Right atrium auricular region (tissue), 2 donors: ENCODE results near the gene SRPK2. TPM values are rescaled to one million over a fixed set of nuclear protein-coding genes. Genes with fewer than 3 reads are reported as not detected.
"Not testable (repeated sequence)": the region's sequence is repeated elsewhere in the genome, so short reads cannot be mapped to it uniquely, and the experiment has no call there.

Source experiments
- DNase-seq: peaks from one replicate; pipeline ENCODE4 v3.0.0-alpha.2; 2019; ENCODE audit warnings: low spot score
- H3K27ac ChIP-seq, 2 donors: fragments of 200-600 bp; sonication (generic); 1 replicate in 1 of 2; 2 replicates in 1 of 2; pipeline ENCODE4 v1.5.1; 2016 to 2019
- H3K27me3 ChIP-seq, 2 donors: fragments of 200-600 bp; sonication (generic); one replicate each; pipeline versions ENCODE4 v1.5.1 to v1.6.0; 2017 to 2019
- H3K36me3 ChIP-seq: fragments of 200-600 bp; sonication (generic); one replicate; pipeline ENCODE4 v1.5.1; 2016
- H3K4me1 ChIP-seq, 2 donors: fragments of 200-600 bp; sonication (generic); one replicate each; pipeline versions ENCODE4 v1.5.1 to v1.6.0; 2017 to 2019
- H3K4me3 ChIP-seq, 2 donors: fragments of 200-600 bp; sonication (generic); 1 replicate in 1 of 2; 2 replicates in 1 of 2; pipeline ENCODE4 v1.5.1; 2017 to 2019; ENCODE audit warnings: mild to moderate bottlenecking in 1 of 2, moderate library complexity in 1 of 2
- H3K9me3 ChIP-seq, 2 donors: fragments of 200-600 bp; sonication (generic); one replicate each; pipeline ENCODE4 v1.5.1; 2019
- total RNA-seq, 2 donors: library from RNA; depleted of rRNA; stranded (reverse); fragments of >200 nt; gene quantifications; one replicate each; pipeline ENCODE4 v1.1.0, GENCODE V29; 2016
- TF ChIP-seq, protein P1 (sequence below), 2 donors: fragments of 200-600 bp; sonication (generic); IDR thresholded peaks; one replicate each; pipeline ENCODE4 v1.5.1; 2019; ENCODE audit warnings: antibody characterized with exemption in 2 of 2

Gene SRPK2
- total RNA-seq, 2 donors from 2014 or later, result 19.8 to 20.9 TPM

DNA sequence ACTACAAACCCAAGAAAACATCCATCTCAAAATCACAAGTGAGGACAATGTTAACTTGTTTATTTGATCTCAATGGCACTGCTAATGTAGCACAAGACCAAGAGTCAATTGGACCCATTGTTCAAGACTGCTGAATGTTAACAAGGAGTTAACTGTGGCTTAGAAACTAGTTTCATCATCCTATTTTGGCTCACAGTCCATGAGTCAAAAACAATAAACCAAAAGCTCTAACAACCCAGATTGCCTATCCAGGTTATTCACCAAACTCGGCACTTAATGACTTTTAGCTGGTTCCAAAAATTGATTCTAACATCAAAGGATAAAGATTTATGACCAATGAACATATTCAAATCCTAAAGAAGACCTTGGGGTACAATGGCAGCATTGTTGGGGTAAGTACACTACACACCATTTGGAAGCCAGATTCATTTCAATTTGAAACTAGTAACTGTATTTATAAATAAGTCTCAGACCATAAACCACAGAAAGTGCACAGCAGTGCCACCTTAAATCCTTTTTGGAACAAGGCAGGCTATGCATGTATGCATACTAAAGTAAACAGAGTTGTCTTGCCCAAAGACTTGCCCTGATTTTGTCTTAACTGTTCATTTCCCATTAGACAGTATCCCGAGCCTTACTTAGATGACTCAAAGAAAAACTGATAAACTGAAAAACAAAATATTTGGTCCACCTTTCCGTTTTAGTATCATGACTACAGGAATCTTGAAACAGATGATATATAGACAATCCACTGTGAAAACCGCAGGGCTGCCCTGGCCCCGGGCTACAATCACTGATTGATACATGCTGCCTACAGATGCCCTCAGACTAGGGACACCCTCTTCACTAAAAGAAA, 84.5 kb downstream of the SRPK2 start:
- H3K36me3 ChIP-seq, result no peaks in the 10 kb centered on the region
- DNase-seq, result no peak

DNA sequence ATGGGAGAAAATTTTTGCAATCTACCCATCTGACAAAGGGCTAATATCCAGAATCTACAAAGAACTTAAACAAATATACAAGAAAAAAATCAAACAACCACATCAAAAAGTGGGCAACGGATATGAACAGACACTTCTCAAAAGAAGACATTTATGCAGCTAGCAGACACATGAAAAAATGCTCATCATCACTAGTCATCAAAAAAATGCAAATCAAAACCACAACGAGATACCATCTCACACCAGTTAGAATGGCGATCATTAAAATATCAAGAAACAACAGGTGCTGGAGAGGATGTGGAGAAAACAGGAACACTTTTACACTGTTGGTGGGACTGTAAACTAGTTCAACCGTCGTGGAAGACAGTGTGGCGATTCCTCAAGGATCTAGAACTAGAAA, 88.1 kb downstream of the SRPK2 start:
- H3K4me3 ChIP-seq, H3K27ac ChIP-seq, DNase-seq, H3K36me3 ChIP-seq, H3K4me1 ChIP-seq, H3K9me3 ChIP-seq, H3K27me3 ChIP-seq: not testable (repeated sequence)

More for the DNA sequence above, 84.5 kb downstream of the SRPK2 start:
- H3K9me3 ChIP-seq, result no peaks in the 10 kb centered on the region
- TF ChIP-seq, protein P1, sequence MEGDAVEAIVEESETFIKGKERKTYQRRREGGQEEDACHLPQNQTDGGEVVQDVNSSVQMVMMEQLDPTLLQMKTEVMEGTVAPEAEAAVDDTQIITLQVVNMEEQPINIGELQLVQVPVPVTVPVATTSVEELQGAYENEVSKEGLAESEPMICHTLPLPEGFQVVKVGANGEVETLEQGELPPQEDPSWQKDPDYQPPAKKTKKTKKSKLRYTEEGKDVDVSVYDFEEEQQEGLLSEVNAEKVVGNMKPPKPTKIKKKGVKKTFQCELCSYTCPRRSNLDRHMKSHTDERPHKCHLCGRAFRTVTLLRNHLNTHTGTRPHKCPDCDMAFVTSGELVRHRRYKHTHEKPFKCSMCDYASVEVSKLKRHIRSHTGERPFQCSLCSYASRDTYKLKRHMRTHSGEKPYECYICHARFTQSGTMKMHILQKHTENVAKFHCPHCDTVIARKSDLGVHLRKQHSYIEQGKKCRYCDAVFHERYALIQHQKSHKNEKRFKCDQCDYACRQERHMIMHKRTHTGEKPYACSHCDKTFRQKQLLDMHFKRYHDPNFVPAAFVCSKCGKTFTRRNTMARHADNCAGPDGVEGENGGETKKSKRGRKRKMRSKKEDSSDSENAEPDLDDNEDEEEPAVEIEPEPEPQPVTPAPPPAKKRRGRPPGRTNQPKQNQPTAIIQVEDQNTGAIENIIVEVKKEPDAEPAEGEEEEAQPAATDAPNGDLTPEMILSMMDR (IDR thresholded peaks at IDR 0.05), result no peak
- no peaks in the 10 kb centered on the region for H3K27me3 ChIP-seq
- H3K27ac ChIP-seq, result no peak overlapping the region
- no peak overlapping the region for H3K4me3 ChIP-seq
- peaks cover 0 to 5% of the 10 kb centered on the region in 2 donors for H3K4me1 ChIP-seq

DNA sequence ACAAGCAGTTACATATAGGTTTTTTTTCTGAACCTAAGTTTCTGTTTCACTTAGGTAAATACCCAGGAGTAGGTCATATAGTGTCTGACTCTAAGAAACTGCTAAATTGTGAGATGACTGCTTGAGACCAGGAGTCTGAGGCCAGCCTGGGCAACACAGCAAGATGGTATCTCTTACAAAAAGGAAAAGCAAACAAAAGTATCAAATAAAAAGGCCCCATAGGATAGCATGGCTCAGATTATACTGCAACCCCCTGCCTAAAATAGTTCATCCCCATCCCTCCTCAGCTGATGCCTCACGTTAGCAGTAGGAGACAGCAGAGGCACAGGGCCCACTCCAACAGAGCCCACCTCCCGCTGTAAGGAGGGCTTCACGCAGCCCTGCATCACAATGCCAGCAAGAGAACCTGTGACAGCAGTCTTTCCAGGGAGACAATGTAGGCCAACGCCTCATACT, 90.3 kb downstream of the SRPK2 start:
- Histone ChIP-seq H3K4me1 (no peaks in the 10 kb centered on the region), H3K27ac (no peak overlapping the region)

DNA sequence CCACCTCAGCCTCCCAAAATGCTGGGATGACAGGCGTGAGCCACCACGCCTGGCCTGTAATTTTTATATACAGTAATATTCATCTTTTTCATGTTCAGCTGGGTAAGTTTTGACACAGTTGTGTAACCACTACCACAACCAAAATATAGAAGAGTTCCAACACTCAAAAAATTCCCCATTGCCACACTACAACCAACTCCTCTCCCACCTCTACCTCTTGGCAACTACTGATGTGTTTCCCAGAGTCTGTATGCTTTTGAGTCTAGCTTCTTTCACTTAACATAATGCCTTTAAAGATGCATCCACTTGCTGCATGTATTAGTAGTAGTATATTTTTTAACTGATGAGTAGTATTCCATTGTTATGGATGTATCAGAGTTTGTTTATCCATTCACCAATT, 90.7 kb downstream of the SRPK2 start:
- Histone ChIP-seq H3K27me3 (no peaks in the 10 kb centered on the region), H3K9me3 (no peaks in the 10 kb centered on the region), H3K36me3 (no peaks in the 10 kb centered on the region), H3K27ac (no peak overlapping the region), H3K4me3 (no peak overlapping the region), H3K4me1 (no peaks in the 10 kb centered on the region)
- TF ChIP-seq, protein P1 (IDR thresholded peaks at IDR 0.05), result no peak
- DNase-seq, result no peak

More for the DNA sequence above, 90.3 kb downstream of the SRPK2 start:
- H3K9me3 ChIP-seq, result no peaks in the 10 kb centered on the region
- no peak overlapping the region for H3K4me3 ChIP-seq
- TF ChIP-seq, protein P1 (IDR thresholded peaks at IDR 0.05), result no peak
- no peaks in the 10 kb centered on the region for H3K36me3 ChIP-seq
- H3K27me3 ChIP-seq, result no peaks in the 10 kb centered on the region
- DNase-seq, result no peak

DNA sequence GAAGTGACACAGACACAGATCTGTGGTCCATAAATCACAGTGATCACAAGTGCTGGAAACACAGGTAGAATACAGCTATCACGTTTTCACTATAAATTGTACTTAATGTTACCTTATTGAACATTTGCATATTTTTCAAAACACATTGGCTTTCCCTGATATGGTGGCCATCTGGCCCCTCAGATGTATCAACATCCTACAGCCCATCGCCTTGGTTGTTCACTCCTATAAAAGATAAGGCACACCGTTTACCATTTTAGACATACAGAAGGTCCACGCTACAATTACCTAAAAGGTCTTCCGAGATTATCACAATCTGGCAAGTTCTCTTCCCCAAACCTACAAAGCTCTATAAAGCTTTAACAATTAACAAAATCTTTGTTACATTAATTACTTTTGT, 91.4 kb downstream of the SRPK2 start:
- Histone ChIP-seq H3K4me1 (no peaks in the 10 kb centered on the region), H3K27ac (no peak overlapping the region), H3K4me3 (no peak overlapping the region), H3K27me3 (no peaks in the 10 kb centered on the region), H3K36me3 (no peaks in the 10 kb centered on the region), H3K9me3 (no peaks in the 10 kb centered on the region)
- no peak for DNase-seq
- TF ChIP-seq, protein P1 (IDR thresholded peaks at IDR 0.05), result no peak

DNA sequence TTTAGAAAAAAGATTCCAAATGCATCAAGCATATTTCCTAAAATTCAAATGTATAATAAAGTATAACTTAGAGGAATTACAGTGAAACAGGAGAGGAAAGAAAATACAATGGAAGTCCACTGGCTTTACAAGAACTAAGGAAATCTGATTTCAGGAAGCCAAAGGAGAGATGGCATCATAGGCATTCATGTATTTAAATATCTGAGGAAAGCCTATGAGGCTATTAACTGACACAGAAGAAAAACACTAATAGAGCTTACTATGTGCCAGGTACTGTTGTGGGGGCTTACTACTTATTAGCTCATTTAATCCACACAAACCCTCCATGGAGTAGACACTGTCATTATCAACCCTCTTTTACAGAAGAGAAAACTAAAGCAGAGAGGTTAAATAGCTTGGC, 92.2 kb downstream of the SRPK2 start:
- no peaks in the 10 kb centered on the region for H3K9me3 ChIP-seq
- H3K4me1 ChIP-seq, result no peaks in the 10 kb centered on the region
- no peak overlapping the region for H3K4me3 ChIP-seq
- TF ChIP-seq, protein P1 (IDR thresholded peaks at IDR 0.05), result no peak
- H3K27me3 ChIP-seq, result no peaks in the 10 kb centered on the region
- no peak overlapping the region for H3K27ac ChIP-seq
- no peaks in the 10 kb centered on the region for H3K36me3 ChIP-seq
- no peak for DNase-seq
